Measurements from ENCODE around the gene ABI3BP. TPM values are rescaled to one million over a fixed set of nuclear protein-coding genes. Genes with fewer than 3 reads are reported as not detected.

The ABI3BP gene
- total RNA-seq, 1 experiment from 2014 or later = 23.4 TPM

- peaks cover 65% of the 10 kb centered on the region for H4K20me1 ChIP-seq (ENCODE audit: low read length)
- H3K27ac ChIP-seq (ENCODE audit: low read length) = no peak overlapping the region
- no peak overlapping the region for H3K4me2 ChIP-seq (ENCODE audit: low read length)
- peaks cover 13% of the 10 kb centered on the region for H3K4me1 ChIP-seq (ENCODE audit: insufficient read depth, low read length)
- peaks cover 75% of the 10 kb centered on the region for H3K36me3 ChIP-seq (ENCODE audit: low read depth, low read length)
- no peaks in the 10 kb centered on the region for H3K9me3 ChIP-seq (ENCODE audit: low read length)
- TF ChIP-seq EZH2phosphoT487 (IDR thresholded peaks at IDR 0.05; ENCODE audit: borderline replicate concordance, low read length) (no peak), CTCF (conservative IDR thresholded peaks at IDR 0.05; ENCODE audit: low read depth, low read length) (no peak), EZH2 (IDR thresholded peaks at IDR 0.05; ENCODE audit: low read length, unreplicated experiment) (no peak)
- peak; percentile 23 for ATAC-seq
- H3K4me3 ChIP-seq (ENCODE audit: low read length) = no peak overlapping the region
- no peaks in the 10 kb centered on the region for H3F3A ChIP-seq (ENCODE audit: low read length, unreplicated experiment)
- H3K27me3 ChIP-seq (ENCODE audit: low read length) = no peaks in the 10 kb centered on the region
- no peak overlapping the region for H3K9ac ChIP-seq (ENCODE audit: low read length)
- H3K9me2 ChIP-seq (replicated peaks; ENCODE audit: low read length) = no peaks in the 10 kb centered on the region
- CTCF ChIA-PET = interaction anchor here (1.3 kb wide), 1 partner anchor 114 kb away, joined by 3 read pairs; no protein-coding TSS in a partner anchor
- no peak overlapping the region for H2AFZ ChIP-seq (ENCODE audit: low read length)
- DNase-seq = no peak
- POLR2A ChIA-PET (ENCODE audit: unreplicated experiment) = no interaction called here
- intact Hi-C loops (cut with micrococcal nuclease) = loop anchor here (10.0 kb wide), 1 partner anchor 403 kb away; no protein-coding TSS in a partner anchor
- no TSS peak for BruUV-seq (replicated peaks)
- peaks cover 98% of the 10 kb centered on the region for H3K79me2 ChIP-seq (ENCODE audit: low read length)
Observed at GRCh38 chr3:100717637-100718487, 275.4 kb downstream of the ABI3BP start.

- TF ChIP-seq EZH2phosphoT487 (IDR thresholded peaks at IDR 0.05; ENCODE audit: borderline replicate concordance, low read length) (no peak), CTCF (conservative IDR thresholded peaks at IDR 0.05; ENCODE audit: low read depth, low read length) (no peak), EZH2 (IDR thresholded peaks at IDR 0.05; ENCODE audit: low read length, unreplicated experiment) (no peak)
- no peak for DNase-seq
- H2AFZ ChIP-seq (ENCODE audit: low read length) = no peak overlapping the region
- ChIA-PET POLR2A (ENCODE audit: unreplicated experiment) (no interaction called here), CTCF (interaction anchor here (0.7 to 1.3 kb wide), 2 partner anchors 113 to 254 kb away, joined by 3 to 5 read pairs; no protein-coding TSS in a partner anchor)
- H3K4me1 ChIP-seq (ENCODE audit: insufficient read depth, low read length) = peaks cover 13% of the 10 kb centered on the region
- ATAC-seq = peak; percentile 61
- H3K79me2 ChIP-seq (ENCODE audit: low read length) = peaks cover 98% of the 10 kb centered on the region
- 0 out of 2 replicates have a peak overlapping the region, but pooled peaks have one; percentile 4 for H3K4me2 ChIP-seq (ENCODE audit: low read length)
- no peaks in the 10 kb centered on the region for H3K9me3 ChIP-seq (ENCODE audit: low read length)
- no peaks in the 10 kb centered on the region for H3K9me2 ChIP-seq (replicated peaks; ENCODE audit: low read length)
- H3K36me3 ChIP-seq (ENCODE audit: low read depth, low read length) = peaks cover 67% of the 10 kb centered on the region
- peaks cover 73% of the 10 kb centered on the region for H4K20me1 ChIP-seq (ENCODE audit: low read length)
- no peaks in the 10 kb centered on the region for H3K27me3 ChIP-seq (ENCODE audit: low read length)
- no peak overlapping the region for H3K9ac ChIP-seq (ENCODE audit: low read length)
- BruUV-seq (replicated peaks) = no TSS peak
- no peaks in the 10 kb centered on the region for H3F3A ChIP-seq (ENCODE audit: low read length, unreplicated experiment)
- H3K27ac ChIP-seq (ENCODE audit: low read length) = no peak overlapping the region
- no peak overlapping the region for H3K4me3 ChIP-seq (ENCODE audit: low read length)
- intact Hi-C loops (cut with micrococcal nuclease) = loop anchor here (10.0 kb wide), 1 partner anchor 402 kb away; no protein-coding TSS in a partner anchor
Observed at GRCh38 chr3:100717063-100717462, 276.2 kb downstream of the ABI3BP start.

DNA sequence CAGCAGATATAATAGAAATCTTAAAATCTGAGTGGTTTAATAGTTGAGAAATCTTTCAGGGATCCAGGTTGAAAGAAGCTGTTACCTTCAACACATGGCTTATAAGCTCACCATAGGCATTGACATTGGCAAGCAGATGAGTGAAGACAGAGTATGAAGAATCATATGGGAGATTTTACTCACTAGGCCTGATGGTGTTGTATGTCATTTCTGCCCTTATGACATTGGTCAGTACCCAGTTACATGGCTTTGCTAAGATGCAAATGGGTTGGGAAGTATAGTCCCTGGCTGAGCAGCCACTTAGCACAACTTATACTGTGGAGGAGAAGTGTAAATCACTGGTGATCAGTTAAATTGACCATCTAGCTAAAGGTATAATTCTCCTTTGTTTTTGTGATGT is 278.0 kb downstream of the ABI3BP start:
- POLR2A ChIA-PET (ENCODE audit: unreplicated experiment) = no interaction called here
- H3K9me3 ChIP-seq (ENCODE audit: low read length) = no peaks in the 10 kb centered on the region
- H3K27me3 ChIP-seq (ENCODE audit: low read length) = no peaks in the 10 kb centered on the region
- no peak for DNase-seq
- H3K36me3 ChIP-seq (ENCODE audit: low read depth, low read length) = peaks cover 55% of the 10 kb centered on the region
- TF ChIP-seq CTCF (conservative IDR thresholded peaks at IDR 0.05; ENCODE audit: low read depth, low read length) (no peak), EZH2phosphoT487 (IDR thresholded peaks at IDR 0.05; ENCODE audit: borderline replicate concordance, low read length) (no peak), EZH2 (IDR thresholded peaks at IDR 0.05; ENCODE audit: low read length, unreplicated experiment) (no peak)
- CTCF ChIA-PET = no interaction called here
- no peak overlapping the region for H3K9ac ChIP-seq (ENCODE audit: low read length)
- H4K20me1 ChIP-seq (ENCODE audit: low read length) = peaks cover 87% of the 10 kb centered on the region
- H3K27ac ChIP-seq (ENCODE audit: low read length) = no peak overlapping the region
- peaks cover 100% of the 10 kb centered on the region for H3K79me2 ChIP-seq (ENCODE audit: low read length)
- no peak for ATAC-seq
- H3K4me2 ChIP-seq (ENCODE audit: low read length) = no peak overlapping the region
- H3K9me2 ChIP-seq (replicated peaks; ENCODE audit: low read length) = no peaks in the 10 kb centered on the region
- intact Hi-C loops (cut with micrococcal nuclease) = loop anchor here (10.0 kb wide), 1 partner anchor 400 kb away; no protein-coding TSS in a partner anchor
- H3K4me3 ChIP-seq (ENCODE audit: low read length) = no peak overlapping the region
- no peaks in the 10 kb centered on the region for H3F3A ChIP-seq (ENCODE audit: low read length, unreplicated experiment)
- H3K4me1 ChIP-seq (ENCODE audit: insufficient read depth, low read length) = peaks cover 26% of the 10 kb centered on the region
- H2AFZ ChIP-seq (ENCODE audit: low read length) = no peak overlapping the region
- no TSS peak for BruUV-seq (replicated peaks)
